Activated CD8-positive, alpha-beta memory T cell treated with anti-CD3 and anti-CD28 coated beads, Interleukin-2, amount 50 U/mL, for 1 hour (primary cell): ENCODE measurements around the gene DPM2.

Experiments
- DNase-seq: peaks from one replicate; pipeline ENCODE4 v3.0.0-alpha.2; 2020; ENCODE audit errors: extremely low read depth

Gene DPM2

DNA sequence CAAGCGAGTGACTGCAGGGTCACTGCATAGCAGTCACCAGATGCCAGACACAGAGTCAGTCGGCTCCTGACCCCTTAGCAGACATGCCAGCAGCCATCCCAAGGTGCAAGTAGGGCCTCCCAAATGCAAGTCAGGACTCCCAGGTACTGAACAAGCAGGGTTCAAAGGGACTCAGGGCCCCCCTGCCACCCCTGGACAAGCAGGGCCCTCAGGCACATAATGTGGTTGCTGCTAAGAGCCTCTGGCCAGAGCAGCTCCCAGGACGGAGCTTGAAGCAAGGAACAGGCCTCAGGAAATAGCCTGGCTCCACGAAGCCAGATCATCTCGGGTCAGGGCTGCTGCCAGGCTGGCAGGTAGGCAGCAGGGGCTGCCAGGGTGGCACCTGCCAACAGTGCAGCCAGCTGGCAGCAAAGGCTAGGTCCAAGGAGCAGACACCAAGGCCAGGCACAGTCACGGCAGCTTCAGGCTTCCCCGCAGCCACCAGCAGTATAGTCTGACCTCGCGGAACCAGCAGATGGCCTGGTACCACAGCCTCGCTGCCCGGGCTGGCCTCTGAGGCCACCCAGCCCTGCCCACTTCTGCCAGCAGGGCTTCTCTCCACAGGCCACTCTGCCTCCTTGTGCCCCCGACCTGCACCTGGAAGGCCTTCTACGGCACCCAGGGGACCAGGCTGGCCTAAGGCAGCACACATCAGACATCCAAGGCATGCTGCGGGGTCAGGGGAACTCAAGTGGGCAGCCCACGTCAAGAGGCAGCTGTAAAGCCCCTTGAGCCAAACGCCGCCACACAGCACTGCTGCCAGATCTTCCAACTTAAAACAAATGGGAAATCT is 35.7 kb upstream of the DPM2 start:
- DNase-seq = no peak

DNA sequence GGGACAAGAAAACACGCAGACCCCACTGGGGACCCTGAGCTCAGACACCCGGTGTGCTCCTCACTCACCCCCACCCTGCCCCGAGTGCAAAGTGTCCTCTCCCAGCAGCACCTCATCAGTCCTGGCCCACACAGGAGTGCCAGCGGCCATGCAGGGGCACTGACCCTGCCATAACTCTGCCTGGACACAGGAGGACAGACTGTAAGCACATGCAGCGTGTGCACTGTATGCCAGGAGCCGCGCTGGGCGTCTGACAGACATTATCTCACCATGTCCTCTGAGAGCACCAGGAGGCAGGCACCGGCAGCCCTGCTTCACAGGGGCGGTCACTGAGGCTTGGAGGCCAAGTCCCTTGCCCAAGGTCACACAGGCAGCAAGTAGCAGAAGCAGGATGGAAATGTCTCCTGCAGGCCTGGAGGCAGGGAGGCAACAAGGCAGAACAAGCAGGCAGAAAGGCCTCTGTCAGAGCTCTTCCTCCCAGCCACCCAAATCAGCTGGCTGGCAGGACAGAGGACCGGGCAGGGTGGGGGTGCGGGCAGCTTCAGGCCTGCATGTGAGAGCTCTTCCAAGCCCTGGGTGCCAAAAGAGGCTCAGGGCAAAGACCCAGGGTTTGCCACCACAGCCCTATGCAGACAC is 34.7 kb upstream of the DPM2 start:
- no peak for DNase-seq

DNA sequence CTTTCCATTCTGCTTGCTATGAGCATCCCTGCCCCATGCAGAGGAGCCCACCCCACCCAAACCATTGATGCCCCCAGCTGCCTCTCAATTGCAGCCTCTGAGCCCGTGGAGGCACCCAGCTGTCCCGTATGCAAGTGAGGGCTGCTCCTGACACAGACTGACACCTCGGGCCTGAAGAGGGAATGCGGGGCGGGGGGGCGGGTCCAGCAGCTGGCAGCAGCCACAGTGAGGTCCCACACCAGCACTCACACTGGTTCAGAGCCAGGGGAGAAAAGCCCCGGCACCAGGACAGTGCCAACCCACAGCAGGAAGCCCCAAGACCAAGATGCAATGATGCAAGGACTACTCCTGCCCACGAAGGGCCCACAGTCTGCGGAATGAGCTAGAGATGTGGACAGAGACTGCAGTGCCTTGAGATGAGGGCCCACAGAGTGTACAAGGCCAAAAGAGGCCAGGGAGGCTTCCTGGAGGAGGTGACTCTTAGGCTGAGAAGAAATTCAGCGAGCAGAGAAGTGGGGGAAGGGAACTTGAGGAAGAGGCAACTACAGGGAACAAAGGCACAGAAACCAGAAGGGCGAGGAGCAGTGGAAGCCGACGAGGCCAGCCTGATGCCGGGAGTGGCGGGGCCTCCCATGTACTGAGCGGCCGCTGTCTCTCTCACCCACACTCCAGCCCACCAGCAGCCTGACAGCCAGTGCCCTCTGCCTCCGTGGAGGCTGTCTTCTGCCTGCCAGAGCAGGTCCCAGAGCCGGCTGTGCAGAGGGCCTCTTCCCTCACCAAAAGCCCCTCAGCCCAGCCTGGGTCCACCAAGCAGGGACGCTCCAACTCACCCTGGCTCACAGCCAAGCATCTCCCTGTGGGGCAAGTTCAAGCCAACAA is 33.9 kb upstream of the DPM2 start:
- DNase-seq = no peak

DNA sequence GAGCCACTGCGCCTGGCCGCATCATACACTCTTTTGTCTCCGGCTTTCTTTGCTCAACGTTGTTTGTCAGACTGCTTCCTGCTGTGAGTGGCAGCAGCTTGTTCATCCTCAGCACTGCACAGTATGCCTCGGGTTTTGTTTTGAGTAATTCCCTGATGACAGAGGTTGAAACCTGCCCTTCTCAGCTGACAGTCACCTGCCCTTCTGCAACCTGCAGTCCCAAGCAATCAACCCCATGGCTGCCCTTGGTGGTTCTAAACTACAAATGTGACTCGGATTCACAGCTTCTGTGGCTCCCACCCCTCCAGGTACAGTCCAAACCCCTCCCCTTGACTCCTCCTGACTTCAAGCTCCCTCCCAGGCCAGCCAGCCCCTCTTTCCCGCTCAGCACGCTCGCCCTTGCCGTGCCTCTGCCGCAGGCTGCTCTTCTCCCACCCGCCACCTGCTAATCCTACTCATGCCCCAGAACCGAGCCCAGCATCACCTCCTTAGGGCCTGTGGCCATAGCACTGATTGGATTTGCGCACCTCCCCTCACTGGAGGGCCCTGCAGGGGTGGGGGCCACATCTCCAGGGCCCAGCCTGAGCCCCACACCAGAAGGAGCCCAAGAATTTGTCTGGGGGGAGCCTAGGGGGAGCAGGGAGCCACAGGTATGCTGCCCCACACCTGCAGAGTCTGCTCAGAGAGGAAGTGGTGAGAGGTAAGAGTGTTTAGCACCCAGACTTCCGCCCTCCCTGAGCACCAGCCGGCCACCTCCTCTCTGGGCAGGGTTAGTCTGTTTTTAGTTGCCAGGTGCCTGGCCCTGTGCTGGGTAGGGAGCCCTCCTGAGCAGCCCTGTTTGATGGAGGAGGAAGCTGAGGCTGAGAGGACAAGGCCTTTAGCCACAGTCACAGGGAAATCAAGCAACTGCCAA is 33.0 kb upstream of the DPM2 start:
- DNase-seq = no peak

DNA sequence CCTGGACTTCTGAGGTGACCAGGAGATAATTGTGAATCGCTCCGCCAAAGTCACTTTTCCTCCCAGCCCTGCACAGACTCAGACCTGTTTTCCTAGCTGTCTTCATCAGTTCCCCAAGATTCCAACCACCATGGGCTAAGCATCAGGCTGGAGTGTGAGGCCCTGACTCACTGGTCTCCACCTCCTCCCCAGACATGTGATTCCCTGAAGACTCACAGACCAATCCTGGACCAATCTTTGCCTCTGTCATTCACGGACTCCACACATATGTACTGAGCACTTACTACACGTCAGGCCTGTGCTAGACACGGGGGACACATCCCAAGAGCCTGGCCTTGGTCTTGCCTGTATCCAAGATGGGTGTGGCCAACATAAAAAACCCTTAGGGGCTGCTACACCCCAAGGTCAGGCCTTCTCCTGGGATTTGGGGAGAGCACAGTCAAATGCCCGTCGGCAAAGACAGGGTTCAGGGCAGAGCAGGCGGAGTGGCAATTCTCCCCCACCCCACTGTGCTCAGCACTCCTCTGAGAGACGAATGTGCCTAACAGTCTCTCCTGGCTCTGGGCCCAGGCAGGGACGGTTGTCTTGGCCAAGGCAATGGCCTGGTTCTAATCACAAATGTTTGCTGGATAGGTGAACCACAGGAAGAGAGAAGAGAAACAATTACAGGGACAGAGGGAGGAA is 31.2 kb upstream of the DPM2 start:
- DNase-seq = no peak

DNA sequence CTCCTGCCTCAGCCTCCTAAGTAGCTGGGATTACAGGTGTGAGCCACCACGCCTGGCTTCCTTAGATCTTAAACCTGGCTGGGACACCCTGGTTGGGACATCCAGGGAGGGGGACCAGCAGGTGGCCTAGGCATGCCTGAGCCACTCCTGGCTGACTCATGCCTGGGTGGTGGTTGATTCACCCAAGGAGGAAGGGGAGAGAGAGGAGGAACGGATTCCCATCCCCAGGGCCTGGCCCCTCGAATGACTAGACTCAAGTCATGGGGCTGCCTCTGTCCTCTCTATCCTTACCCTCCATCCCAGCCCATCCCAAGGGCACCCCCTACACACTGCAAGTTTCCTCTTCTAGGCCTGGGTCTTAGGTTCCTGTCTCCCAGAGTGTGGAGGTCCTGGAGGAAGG is 30.4 kb upstream of the DPM2 start:
- DNase-seq = no peak

DNA sequence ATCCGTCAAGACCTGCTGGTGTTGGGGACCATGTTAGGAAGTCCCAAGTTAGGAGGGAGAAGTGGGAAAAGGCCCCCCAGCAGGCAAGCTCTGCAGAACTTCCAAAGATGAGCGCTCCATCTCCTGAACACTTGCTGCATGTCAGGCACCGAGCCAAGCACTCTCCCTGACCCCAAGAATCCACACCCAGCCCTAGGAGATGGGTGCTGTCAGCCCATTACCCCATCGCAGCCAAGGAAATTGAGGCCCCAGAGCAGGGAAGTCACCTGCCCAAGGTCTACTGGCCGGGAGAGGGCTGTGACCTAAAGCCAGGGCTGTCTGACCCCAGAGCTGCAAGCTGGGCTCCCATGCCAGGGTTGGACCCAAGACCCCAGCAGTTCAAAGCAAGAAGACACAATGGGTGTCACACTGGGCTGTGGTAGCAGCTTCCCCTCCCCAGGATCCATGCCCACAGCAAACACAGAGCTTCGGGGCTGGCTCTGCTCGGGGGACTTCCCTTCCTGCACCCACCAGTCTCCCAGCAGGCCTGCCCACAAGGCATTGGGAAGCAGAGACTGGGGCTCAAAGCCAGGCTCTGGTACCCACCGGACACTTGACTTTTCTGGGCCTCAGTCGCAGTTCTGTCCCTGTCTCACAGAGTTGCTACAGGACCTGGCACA is 29.6 kb upstream of the DPM2 start:
- DNase-seq = no peak

DNA sequence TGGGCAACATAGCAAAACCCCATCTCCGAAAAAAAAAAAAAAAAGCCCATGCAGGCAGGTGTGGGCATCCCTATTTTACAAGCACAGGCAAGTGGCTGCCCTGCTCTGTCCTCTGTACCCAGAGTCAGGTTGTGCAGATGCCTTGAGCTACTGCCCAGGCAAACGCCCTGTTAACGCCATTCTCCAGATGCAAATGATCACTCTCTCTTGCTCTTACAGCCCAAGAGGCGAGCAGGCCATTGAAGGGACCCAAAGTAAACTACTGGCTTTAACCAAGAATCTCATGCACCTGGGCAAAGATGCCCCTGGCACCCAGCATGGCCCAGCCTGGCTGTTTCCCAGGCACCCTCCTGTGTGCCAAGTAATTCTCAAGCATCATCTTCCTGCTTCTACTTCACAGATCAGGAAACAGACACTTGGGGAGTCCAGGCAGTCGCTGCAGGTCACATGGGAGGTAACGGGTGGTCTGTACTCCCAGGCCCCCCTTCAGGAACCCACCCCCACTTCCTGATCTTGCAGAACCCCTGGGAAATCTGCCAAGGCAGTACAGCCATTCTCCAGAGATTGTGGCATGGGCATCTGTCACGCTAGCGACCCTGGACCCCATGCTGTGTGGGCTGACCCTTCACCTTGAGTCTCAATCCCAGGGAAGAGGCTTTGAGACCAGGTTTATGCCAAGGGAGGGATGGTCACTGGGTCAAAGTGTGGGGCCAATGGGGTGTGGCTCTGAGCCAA is 28.9 kb upstream of the DPM2 start:
- no peak for DNase-seq

DNA sequence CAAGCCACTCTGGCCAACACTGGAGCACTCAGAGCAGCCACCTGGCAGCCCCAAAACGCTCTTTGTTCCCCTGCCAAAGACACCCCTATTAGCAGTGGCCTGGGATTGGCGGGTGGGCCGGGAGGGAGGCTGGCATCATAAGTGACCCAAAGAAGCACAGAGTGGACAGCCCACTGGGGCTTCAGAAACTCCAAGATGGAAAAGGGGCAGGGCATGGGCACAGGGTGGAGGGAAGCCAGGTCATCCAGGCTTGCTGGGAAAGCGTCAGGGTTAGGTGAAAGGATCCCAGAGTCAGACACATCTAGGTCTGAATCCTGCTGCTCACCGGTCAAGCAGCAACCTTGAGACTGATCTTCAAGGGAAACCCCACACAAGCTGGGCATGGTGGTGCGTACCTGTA is 28.3 kb upstream of the DPM2 start:
- DNase-seq = no peak

DNA sequence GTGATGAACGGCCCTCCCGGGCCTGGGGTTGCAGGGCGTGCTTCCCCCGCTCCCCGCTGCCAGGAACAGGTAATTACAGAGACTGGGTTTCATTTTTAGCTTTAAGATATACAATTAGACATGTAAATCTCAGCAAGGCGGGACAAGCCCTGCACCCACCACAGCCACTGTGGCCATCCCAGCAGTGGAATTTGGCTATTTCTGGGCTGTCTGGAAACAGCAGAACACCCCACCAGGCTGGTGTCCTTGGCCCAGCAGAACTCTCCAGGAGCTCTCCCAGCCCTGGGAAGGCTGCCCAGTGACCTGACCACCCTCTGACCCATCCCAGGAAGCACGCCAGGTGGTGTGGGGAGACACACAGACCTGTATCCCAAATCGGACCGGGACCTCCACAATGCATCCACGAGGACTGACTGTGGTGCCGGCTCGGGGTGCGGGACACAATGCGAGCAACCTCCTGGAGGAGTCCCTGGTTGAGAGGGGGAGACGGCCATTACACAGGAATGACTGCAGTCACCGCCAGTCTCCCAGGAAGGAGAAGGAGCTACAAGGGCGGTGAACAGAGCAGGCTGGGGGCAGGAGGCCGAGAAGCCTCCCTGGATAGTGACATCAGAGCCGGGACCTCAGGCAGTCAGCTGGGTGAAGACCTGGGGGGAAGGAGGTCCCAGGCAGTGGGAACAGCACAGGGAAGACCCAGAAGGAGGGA is 25.9 kb upstream of the DPM2 start:
- no peak for DNase-seq

DNA sequence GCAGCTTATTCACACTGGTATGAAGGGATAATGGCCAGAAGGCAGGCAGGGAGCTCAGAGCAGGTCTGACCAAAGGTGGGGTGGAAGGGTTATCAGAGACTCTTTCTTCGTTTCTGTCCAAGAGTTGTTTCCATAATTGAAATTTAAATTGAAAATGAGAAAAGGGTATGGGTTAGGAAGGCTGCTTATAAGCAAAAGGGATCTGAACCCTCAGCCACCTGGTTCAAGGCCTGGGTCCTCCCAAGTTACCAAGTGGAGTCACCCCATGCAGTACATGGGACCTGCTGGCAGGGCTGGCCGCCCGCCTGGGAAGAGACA is 25.3 kb upstream of the DPM2 start:
- no peak for DNase-seq

DNA sequence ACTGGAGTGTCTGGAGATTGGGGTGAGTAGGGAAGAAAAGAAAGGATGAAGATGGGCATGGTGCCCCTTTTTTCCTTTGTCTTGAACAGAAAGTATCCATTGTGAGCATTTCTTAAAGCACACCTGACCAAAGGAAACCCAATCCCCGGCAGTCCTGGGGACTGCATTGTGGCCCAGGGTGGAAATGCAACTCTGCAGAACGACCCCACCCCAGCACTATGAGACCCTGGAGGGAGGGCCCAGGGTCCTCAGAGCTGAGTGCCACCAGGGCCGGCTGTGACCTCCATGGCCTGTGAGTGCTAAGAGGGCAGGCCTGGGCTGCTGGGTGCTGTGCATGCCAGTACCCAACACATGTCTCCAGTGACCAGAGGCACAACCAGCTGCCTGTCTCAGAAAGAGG is 24.6 kb upstream of the DPM2 start:
- DNase-seq = no peak

DNA sequence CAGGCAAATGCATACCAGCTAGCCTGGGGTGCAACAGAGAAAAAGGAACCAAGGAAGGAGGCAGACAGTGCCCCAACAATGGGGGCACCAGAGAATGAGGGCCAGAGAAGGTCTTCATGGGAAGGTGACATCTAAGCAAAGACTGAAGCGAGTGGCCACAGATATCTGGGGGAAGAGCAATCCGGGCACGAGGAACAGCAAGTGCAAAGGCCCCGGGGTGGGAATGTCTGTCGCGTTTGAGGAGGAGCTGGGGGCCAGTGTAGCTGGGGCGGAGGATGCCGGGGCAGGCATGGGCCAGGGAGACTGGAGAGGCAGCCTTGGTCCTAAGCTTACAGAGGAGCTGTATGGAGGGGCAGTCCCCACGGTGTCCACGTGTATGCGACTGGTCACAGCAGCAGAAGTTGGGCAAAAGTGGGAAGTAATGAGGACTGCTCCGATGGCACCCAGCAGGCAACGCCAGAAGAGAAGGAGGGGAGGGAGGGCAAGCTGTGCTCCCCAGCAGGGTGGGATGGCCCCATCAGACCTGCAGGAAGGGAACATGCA is 24.0 kb upstream of the DPM2 start:
- DNase-seq = no peak

DNA sequence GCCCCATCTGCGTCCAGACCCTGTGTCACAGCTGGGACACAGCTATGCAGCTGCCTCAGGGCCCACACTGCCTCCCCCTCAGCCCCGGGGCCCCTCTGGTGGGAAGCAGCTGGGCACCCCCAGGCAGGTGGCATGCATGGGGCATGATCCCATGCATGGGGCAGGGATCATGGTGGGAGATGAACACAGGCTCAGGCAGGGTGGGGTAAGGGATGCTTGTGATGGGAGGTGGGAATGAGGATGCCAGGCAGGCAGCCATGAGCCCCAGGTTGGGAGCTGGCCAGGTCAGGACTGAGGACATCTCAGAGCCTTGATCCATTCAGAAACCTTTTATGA is 23.5 kb upstream of the DPM2 start:
- no peak for DNase-seq

DNA sequence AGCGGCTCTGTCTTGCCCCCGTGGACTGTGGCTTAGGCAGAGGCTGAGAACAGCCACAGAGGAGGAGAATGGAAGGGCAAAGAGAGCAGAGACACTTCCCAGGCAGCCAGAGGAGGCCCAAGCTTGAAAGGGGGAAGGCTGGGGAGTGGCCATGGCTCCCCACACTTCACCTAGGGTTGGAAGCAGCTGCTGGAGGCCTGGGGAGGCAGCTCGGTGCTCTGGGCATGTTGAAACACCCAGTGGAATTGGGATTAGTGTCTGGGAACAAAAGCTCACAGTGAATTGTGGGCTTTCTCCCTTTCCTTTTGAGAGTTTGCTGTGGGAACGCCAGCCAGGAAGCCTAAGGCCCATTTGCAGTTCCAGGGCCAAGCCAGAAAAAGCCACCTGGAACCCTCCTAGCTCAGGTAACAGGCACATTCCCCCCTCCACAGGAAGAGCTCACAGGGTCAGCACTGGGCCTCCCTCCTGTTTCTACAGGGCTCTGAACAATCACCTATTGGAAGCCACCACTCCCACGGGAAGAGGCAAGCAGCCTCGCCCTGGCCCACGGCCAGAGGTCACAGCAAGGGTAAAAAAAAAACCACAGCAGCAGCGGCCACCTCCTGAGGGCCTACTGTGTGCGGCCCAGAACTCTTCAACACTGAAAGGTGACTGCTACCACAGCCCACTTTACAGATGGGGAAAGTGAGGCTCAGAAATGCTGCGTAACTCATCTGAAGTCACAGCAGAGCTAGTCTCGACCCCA is 22.9 kb upstream of the DPM2 start:
- DNase-seq = no peak

DNA sequence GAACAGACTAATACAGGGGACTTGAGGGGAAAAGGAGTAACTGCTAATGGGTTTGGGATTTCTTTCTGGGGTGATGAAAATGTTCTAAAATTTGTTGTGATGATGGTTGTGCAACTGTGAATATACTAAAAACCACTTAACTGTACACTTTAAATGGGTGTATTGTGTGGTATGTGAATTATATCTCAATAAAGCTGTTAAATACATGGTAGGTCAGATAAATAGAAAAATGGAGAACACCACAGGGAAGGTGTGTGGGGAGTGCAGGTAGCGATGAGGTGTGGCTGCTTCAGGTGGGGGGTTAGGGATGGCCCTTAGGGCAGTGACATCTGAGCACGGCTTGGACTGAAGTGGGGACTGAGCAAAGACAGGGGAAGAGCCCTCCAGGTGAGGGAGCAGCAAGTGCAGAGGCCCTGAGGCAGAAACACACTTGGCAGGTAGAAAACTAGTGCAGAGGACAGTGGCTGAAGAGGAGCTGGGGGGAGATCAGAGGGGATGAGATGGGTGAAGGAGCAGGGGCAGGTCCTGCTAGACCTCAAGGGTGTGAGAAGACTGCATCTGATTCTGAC is 22.3 kb upstream of the DPM2 start:
- DNase-seq = no peak

DNA sequence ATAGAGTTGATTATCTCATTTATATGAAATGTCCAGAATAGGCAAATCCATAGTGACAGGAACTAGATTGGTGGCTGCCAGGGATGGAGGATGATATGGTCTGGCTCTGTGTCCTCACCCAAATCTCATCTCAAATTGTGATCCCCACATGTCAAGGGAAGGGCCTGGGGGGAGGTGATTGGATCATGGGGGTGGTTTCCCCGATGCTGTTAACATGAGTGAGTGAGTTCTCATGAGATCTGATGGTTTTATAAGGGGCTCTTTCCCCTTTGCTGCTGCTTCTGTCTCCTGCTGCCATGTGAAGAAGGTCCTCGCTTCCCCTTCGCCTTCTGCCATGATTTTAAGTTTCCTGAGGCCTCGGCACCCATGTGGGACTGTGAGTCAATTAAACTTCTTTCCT is 21.7 kb upstream of the DPM2 start:
- no peak for DNase-seq

DNA sequence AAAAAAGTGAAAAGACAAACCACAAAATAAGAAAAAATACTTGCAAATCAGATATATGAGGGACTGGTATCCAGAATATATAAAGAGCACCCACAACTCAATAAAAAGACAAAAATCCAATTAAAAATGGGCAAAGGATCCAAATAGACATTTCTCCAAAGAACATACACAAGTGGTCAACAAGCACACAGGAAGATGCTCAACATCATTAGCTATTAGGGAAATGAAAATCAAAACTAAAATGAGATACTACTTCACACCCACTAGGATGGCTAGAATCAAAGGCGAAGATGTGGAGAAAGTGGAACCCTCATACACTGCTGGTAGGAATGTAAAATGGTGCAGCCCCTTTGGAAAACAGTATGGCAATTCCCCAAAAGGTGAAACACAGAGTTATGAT is 21.1 kb upstream of the DPM2 start:
- no peak for DNase-seq
